ENCODE measurements around the gene ST7.

ST7 gene

GRCh38 chr7:117116211-117116610, 162.9 kb downstream of the ST7 start:
- no peak overlapping the region for H3K4me3 ChIP-seq (ENCODE audit: low read length, poor library complexity, severe bottlenecking)
- H3K36me3 ChIP-seq (ENCODE audit: insufficient read depth, low read length), result no peaks in the 10 kb centered on the region
- no peaks in the 10 kb centered on the region for H3K9me2 ChIP-seq (replicated peaks; ENCODE audit: low read depth, low read length)
- no peaks in the 10 kb centered on the region for H3K9me3 ChIP-seq (ENCODE audit: insufficient read depth, low read depth, low read length)
- peaks cover 3% of the 10 kb centered on the region for H3K4me1 ChIP-seq (ENCODE audit: insufficient read depth, low read length, poor library complexity, severe bottlenecking)
- H3K4me2 ChIP-seq (ENCODE audit: low read depth, low read length, poor library complexity, severe bottlenecking), result no peak overlapping the region
- no peak for TF ChIP-seq EZH2phosphoT487 (IDR thresholded peaks at IDR 0.05; ENCODE audit: borderline replicate concordance)
- TF ChIP-seq CTCF (conservative IDR thresholded peaks at IDR 0.05; ENCODE audit: low read length), result no peak
- H3K9ac ChIP-seq (ENCODE audit: low read depth, low read length, poor library complexity, severe bottlenecking), result no peak overlapping the region
- H2AFZ ChIP-seq (ENCODE audit: low read length), result no peak overlapping the region
- no peaks in the 10 kb centered on the region for H4K20me1 ChIP-seq (ENCODE audit: insufficient read depth, low read length, poor library complexity, severe bottlenecking)
- no peaks in the 10 kb centered on the region for H3K27me3 ChIP-seq (ENCODE audit: insufficient read depth, low read length, poor library complexity, severe bottlenecking)
- H3F3A ChIP-seq (ENCODE audit: low read depth), result no peaks in the 10 kb centered on the region
- no peaks in the 10 kb centered on the region for H3K79me2 ChIP-seq (ENCODE audit: insufficient read depth, low read length)

- Histone ChIP-seq H3K27me3 (ENCODE audit: insufficient read depth, low read length, poor library complexity, severe bottlenecking) (no peaks in the 10 kb centered on the region), H3K4me3 (ENCODE audit: low read length, poor library complexity, severe bottlenecking) (no peak overlapping the region), H3K36me3 (ENCODE audit: insufficient read depth, low read length) (no peaks in the 10 kb centered on the region), H4K20me1 (ENCODE audit: insufficient read depth, low read length, poor library complexity, severe bottlenecking) (no peaks in the 10 kb centered on the region), H3K9ac (ENCODE audit: low read depth, low read length, poor library complexity, severe bottlenecking) (no peak overlapping the region), H2AFZ (ENCODE audit: low read length) (no peak overlapping the region), H3K9me2 (replicated peaks; ENCODE audit: low read depth, low read length) (no peaks in the 10 kb centered on the region), H3K9me3 (ENCODE audit: insufficient read depth, low read depth, low read length) (no peaks in the 10 kb centered on the region), H3K79me2 (ENCODE audit: insufficient read depth, low read length) (no peaks in the 10 kb centered on the region), H3F3A (ENCODE audit: low read depth) (no peaks in the 10 kb centered on the region), H3K4me2 (ENCODE audit: low read depth, low read length, poor library complexity, severe bottlenecking) (no peak overlapping the region), H3K4me1 (ENCODE audit: insufficient read depth, low read length, poor library complexity, severe bottlenecking) (no peaks in the 10 kb centered on the region)
- TF ChIP-seq CTCF (conservative IDR thresholded peaks at IDR 0.05; ENCODE audit: low read length), result no peak
- TF ChIP-seq EZH2phosphoT487 (IDR thresholded peaks at IDR 0.05; ENCODE audit: borderline replicate concordance), result no peak
These were observed 163.9 kb downstream of the ST7 start for GRCh38 chr7:117117172-117117571.

- Histone ChIP-seq H3K9me2 (replicated peaks; ENCODE audit: low read depth, low read length) (no peaks in the 10 kb centered on the region), H3F3A (ENCODE audit: low read depth) (no peaks in the 10 kb centered on the region), H3K36me3 (ENCODE audit: insufficient read depth, low read length) (no peaks in the 10 kb centered on the region), H3K4me1 (ENCODE audit: insufficient read depth, low read length, poor library complexity, severe bottlenecking) (no peaks in the 10 kb centered on the region), H2AFZ (ENCODE audit: low read length) (no peak overlapping the region), H3K27me3 (ENCODE audit: insufficient read depth, low read length, poor library complexity, severe bottlenecking) (no peaks in the 10 kb centered on the region), H3K4me3 (ENCODE audit: low read length, poor library complexity, severe bottlenecking) (no peak overlapping the region), H3K79me2 (ENCODE audit: insufficient read depth, low read length) (no peaks in the 10 kb centered on the region), H3K9ac (ENCODE audit: low read depth, low read length, poor library complexity, severe bottlenecking) (no peak overlapping the region), H4K20me1 (ENCODE audit: insufficient read depth, low read length, poor library complexity, severe bottlenecking) (no peaks in the 10 kb centered on the region), H3K4me2 (ENCODE audit: low read depth, low read length, poor library complexity, severe bottlenecking) (no peak overlapping the region), H3K9me3 (ENCODE audit: insufficient read depth, low read depth, low read length) (no peaks in the 10 kb centered on the region)
- no peak for TF ChIP-seq EZH2phosphoT487 (IDR thresholded peaks at IDR 0.05; ENCODE audit: borderline replicate concordance)
- TF ChIP-seq CTCF (conservative IDR thresholded peaks at IDR 0.05; ENCODE audit: low read length), result no peak
These were observed 165.4 kb downstream of the ST7 start for GRCh38 chr7:117118579-117119180.
